Stimulated activated CD4-positive, alpha-beta T cell treated with anti-CD3 and anti-CD28 coated beads, Interleukin-15, amount 100 ng/mL, for 48 hours (primary cell): ENCODE measurements around the gene CUL7.
"Not testable (repeated sequence)": the region's sequence is repeated elsewhere in the genome, so short reads cannot be mapped to it uniquely, and the experiment has no call there.

ENCODE experiments used
- DNase-seq, 2 donors: peaks; one replicate each; pipeline ENCODE4 v3.0.0-alpha.2; 2020; ENCODE audit warnings: low read depth in 2 of 2

CUL7 gene

DNA sequence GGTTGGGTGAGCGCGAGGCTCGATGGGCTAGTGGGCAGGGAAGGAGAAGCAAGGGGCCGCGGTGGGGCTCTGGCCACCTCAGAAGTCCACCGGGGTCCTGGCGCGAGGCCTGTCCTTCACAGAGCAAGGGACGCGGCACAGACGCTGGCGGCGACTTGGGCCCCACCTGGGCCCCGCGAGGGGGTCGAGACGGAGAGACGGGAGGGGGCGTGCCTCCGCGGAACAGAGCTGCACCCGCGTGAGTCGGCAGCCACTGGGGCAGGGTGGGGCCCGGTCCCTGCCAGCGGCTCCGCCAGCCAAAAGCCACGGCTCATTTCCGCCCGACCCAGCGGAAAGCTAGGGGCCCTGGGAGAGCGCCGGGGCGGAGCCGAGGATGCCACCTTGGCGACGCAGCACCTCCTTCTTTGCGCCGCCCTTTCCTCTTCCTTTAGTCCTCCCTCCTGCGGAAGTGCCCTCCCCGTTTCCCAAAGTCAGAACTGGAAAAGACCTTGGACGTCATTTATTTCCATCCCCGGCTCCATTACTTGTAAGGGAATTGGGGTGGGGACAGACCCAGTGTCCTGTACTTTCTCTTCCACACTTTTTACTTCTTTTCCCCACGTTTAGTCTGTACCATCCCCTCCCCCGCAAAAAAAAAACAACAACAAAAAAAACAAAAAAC lies at the start of gene CUL7:
CUL7 (minus strand) TSS at position 307 of the 661 bp plus-strand sequence. CDS start 1,063 bp downstream, outside the sequence.
- peak; percentile 81 to 90 for DNase-seq

DNA sequence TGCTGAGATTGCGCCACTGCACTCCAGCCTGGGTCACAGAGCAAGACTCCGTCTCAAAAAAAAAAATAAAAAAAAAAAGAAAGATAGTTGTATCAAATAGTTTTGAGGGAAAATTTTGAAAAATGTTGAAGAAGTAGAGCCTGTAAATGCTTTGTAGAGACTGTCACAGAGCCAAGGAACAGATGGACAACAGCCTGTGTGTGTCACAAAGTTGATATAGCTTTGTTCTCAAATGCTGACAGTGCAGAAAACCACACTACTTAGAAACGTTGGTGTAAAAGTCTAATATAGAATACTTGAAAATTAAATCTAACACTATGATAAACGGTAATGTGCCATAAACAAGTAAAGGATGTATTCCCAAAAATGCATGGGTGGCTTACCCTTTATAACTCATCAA lies 47.8 kb upstream of the CUL7 start:
- DNase-seq: no peak

- DNase-seq: no peak
These were observed 43.9 kb upstream of the CUL7 start for GRCh38 chr6:43097502-43097901.

- DNase-seq: no peak
These were observed 43.4 kb upstream of the CUL7 start for GRCh38 chr6:43097098-43097489.

DNA sequence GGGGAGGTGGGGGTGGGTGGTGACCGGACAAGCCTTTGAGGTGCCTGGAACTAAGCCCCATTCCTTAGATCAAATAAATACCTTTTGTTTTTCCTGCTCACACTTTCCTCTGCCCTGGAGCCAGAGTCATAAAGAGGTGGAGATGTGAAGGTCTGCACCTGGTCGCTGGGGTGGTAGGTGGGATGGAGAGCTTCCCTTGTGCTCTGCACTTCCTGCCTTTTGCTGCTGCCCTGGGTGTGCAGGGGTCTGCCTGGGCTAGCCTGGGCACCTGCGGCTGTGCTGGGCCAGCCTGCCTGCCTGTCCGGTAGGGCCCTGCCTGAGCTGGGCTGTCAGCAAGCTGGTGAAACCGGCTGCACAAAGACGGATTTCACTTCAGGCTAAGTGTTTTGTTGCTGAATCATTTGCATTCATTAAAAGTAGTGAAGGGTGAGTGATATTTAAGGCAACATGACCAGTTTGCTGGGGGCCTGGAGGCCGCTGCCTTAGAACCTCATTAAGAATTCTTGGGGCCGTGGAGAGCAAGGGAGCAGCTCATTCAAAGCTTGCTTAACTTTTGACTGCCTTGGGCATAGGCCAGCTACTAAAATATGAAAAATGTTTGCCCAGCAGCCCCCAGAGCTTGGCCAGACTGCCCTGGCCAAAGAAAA lies 42.9 kb upstream of the CUL7 start:
- no peak for DNase-seq

- no peak for DNase-seq
These were observed 42.3 kb upstream of the CUL7 start for GRCh38 chr6:43095939-43096338.

- DNase-seq: no peak
These were observed 40.0 kb upstream of the CUL7 start for GRCh38 chr6:43093436-43094289.

DNA sequence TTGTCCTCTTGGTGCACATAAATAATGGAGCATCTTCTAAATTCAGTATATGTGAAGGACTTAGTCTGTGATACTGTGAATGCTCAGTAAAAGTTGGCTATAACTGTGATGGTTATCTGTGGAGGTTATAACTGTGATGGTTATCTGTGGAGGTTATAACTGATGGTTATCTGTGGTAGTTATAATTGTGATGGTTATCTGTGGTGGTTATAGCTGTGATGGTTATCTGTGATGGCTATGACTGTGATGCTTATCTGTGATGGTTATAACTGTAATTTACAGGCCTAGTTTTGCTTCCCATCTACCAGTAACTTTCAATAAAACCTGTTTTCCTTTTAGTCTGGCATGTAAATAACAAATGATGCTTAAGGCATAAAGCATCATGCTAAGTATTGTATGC lies 39.0 kb upstream of the CUL7 start:
- DNase-seq: no peak

GRCh38 chr6:43091436-43091991 lies 37.9 kb upstream of the CUL7 start:
- no peak for DNase-seq

DNA sequence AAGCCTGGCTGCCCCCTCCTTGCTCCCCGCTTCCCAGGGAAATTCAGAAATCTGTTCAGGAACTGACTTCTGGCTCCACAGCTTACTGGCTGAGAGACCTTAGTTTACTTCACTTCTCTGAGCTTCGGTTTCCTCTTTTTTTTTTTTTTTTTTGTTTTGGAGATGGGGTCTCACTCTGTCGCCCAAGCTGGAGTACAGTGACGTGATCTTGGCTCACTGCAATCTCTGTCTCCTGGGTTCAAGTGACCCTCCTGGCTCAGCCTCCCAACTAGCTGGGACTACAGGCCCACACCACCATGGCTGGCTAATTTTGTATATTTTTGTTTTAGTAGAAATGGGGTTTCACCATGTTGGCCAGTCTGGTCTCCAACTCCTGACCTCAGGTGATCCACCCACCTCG lies 37.4 kb upstream of the CUL7 start:
- DNase-seq: no peak

GRCh38 chr6:43090559-43090956 lies 36.9 kb upstream of the CUL7 start:
- no peak for DNase-seq

GRCh38 chr6:43089874-43090558 lies 36.4 kb upstream of the CUL7 start:
- no peak for DNase-seq

- no peak for DNase-seq
These were observed 35.8 kb upstream of the CUL7 start for GRCh38 chr6:43089467-43089866.

GRCh38 chr6:43088654-43089056 lies 35.0 kb upstream of the CUL7 start:
- DNase-seq: no peak

DNA sequence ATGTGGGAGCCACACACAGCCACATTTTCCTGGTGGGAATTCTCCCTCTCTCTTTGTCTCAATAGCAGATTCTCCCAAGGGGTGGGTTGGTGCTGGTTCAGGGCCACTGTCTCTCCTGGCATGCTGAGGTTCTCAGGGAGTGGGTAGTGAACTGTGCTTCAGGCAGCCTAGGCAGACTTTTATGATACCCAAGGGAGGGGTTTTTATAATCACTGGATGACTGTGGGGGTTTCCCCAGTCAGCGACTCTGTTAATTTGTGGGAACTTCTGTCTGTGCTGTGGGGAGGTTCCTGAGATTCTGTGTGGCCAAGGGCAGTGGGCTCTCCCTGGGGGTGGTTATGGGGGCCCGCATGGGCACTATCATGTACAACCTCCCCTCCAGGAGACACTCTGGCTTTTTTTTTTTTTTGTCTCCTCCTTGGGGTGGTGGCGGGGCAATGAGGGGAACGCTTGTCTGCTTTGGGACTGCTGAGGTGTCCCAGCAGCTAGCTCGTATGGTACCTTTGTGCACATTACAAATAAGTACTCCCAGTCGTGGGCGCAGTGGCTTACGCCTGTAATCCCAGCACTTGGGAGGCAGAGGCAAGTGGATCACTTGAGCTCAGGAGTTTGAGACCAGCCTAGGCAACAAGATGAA lies 32.5 kb upstream of the CUL7 start:
- no peak for DNase-seq

DNA sequence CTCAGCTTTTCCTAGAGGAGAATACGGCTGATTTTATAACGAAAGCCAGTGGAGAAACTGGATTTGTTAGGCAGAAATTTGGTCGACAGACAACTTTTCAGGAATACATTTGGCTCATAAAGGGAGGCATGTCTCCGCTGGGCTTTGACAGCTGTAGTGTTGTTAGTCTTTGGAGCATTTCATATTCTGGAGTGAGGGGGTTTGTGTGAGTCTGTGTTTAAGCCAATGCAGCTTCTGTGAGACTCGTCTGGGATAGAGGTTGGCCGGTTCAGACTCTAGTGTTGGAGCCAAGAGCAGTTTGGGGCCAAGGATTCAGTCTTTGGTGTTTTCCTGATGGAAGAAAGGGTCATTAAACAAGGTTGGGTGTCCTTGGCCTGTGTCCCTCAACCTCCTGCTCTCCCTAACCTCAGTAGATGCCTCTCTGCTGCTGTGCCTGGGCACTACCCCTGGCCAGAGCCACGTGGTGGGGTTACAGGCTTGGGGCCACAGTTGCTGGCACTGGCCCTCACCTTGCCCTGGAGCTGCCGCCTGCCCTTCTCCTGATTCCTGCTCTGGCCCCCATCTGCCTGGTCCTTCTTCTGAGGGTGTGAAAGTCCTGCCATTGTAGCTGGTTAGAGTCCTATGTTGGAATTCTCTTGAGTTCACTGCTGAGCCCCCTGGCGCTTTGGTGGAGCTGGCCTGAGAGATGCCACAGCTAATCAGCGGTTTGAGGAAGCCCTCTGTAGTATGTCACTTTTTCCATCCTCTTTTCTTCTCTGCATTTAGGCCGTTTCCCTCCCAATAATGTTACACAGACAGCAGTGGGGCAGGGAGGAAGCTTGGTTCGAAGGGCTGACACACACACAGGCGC lies 29.4 kb upstream of the CUL7 start:
- no peak for DNase-seq

- DNase-seq: not testable (repeated sequence)
These were observed 28.3 kb upstream of the CUL7 start for GRCh38 chr6:43081922-43082321.

DNA sequence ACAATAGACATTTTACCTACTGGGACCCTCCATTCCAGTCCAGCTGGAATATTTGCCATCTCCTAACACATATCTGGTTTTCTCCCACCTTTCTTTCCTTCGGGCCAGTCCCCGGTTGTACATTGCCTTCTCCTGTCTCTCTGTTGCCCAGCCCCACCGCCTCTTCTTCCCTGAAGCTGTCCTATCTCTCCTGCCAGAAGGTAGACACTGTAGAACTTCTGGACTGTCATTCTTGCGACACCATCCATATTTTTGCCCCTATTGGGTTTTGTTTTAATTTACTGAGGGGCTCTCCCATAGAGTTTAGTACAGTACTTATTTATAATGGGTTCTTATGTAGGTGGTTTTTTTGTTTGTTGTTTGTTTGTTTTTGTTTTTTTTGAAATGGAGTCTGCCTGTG lies 27.4 kb upstream of the CUL7 start:
- no peak for DNase-seq

DNA sequence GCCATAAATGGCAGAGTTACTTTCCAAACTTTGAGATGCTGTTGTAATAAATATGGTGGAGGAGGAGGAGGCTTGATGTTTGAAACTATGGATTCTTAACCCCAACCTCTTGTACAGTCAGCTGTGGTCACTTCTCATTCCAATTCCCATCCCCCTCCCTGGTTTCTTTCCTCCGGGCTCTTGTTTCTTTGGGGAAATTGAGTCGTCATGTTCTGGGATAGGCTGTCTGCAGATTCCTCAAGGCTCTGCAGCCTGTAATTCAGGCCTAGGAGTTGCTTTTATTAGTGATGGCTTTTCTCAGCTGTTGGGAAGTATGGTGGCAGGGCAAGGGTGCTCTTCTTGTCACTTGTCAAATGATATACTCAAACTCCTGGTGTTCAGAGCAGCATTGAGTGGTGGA lies 25.0 kb upstream of the CUL7 start:
- no peak for DNase-seq

GRCh38 chr6:43077981-43078511 lies 24.4 kb upstream of the CUL7 start:
- no peak for DNase-seq
